Omental fat pad (tissue), 4 donors: ENCODE measurements around the gene TCEA3. TPM values are rescaled to one million over a fixed set of nuclear protein-coding genes. Genes with fewer than 3 reads are reported as not detected.
A peak's percentile ranks its signal among the peaks of the same experiment; 100 is the strongest.

Source experiments
- ATAC-seq: fragments of 150-250 bp; one replicate; pipeline ENCODE4 v1.9.1; 2016; ENCODE audit warnings: mild to moderate bottlenecking, moderate library complexity; ENCODE audit not compliant: low FRiP score
- DNase-seq: peaks from one replicate; pipeline ENCODE4 v3.0.0-alpha.2; 2019; ENCODE audit warnings: low spot score
- total RNA-seq, 4 donors: library from RNA; depleted of rRNA; stranded (reverse); fragments of >200 nt; gene quantifications; one replicate each; pipeline ENCODE4 v1.1.0, GENCODE V29; 2016
- TF ChIP-seq, protein P1 (sequence below), 3 donors: fragments of 450-650 bp; IDR thresholded peaks; one replicate each; pipeline ENCODE4 v1.5.1; 2016 to 2017; ENCODE audit warnings: antibody characterized with exemption in 3 of 3, mild to moderate bottlenecking in 3 of 3, moderate library complexity in 2 of 3

TCEA3 gene
- total RNA-seq, 4 donors from 2014 or later, result 5.0 to 13.2 (median 7.5) TPM

DNA sequence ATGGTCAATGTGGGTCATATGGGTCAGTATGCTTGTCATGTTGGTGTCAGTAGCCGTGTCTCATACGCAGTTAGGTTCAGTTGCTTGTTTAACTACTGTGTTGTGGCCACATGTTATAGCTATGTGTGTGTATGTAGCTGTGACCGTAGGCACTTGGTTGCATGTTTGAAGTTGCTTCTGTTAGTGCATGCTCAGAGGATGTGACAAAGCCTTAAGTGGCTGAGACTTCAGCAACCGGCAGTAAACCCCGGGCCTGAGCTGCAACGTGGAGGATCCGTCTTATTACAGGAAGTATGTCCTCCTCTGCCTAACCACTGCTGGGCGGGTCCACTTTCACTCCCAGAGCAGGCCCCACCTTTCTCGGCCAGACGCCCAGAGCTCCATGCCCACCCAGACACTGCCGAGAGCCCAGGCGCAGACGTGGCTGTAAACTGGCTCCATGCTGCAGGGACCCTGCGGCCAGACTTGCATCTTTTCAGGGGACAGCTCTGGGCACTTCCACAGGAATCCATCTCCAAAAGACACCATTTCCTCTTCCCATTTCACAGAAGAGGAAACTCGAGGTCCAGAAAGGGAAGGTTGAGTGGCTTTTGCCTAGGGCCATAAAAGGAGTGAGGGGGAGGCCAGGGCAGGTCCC is 2.2 kb downstream of the TCEA3 start:
- TF ChIP-seq, protein P1, sequence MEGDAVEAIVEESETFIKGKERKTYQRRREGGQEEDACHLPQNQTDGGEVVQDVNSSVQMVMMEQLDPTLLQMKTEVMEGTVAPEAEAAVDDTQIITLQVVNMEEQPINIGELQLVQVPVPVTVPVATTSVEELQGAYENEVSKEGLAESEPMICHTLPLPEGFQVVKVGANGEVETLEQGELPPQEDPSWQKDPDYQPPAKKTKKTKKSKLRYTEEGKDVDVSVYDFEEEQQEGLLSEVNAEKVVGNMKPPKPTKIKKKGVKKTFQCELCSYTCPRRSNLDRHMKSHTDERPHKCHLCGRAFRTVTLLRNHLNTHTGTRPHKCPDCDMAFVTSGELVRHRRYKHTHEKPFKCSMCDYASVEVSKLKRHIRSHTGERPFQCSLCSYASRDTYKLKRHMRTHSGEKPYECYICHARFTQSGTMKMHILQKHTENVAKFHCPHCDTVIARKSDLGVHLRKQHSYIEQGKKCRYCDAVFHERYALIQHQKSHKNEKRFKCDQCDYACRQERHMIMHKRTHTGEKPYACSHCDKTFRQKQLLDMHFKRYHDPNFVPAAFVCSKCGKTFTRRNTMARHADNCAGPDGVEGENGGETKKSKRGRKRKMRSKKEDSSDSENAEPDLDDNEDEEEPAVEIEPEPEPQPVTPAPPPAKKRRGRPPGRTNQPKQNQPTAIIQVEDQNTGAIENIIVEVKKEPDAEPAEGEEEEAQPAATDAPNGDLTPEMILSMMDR (IDR thresholded peaks at IDR 0.05), result no peak
- DNase-seq (no peak), ATAC-seq (peak; percentile 52)

GRCh38 chr1:23421753-23422240 is 2.8 kb downstream of the TCEA3 start:
- ATAC-seq (no peak), DNase-seq (no peak)
- TF ChIP-seq, protein P1 (IDR thresholded peaks at IDR 0.05), result no peak

DNA sequence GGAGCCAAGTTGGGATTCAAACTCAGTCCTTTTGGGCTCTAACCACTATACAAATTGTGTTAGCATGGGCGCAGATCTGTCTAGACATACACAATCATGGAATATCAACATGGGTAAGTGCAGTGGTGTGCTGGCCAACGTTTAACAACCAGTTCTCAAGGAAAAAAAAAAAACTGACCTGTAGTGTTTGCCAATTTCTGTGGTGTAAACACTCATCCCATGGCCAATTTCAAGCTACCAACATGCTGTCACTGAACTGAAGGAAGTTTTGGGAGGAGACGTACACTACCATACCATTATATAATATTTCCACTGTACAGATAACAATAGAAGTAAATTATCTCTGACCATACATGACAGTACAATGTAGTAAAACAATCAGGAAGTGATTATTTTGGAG is 3.2 kb downstream of the TCEA3 start:
- DNase-seq, result no peak
- TF ChIP-seq, protein P1 (IDR thresholded peaks at IDR 0.05), result no peak
- ATAC-seq, result no peak

GRCh38 chr1:23420778-23421177 is 3.8 kb downstream of the TCEA3 start:
- DNase-seq (no peak), ATAC-seq (no peak)
- TF ChIP-seq, protein P1 (IDR thresholded peaks at IDR 0.05), result no peak

GRCh38 chr1:23419180-23419579 is 5.4 kb downstream of the TCEA3 start:
- ATAC-seq (no peak), DNase-seq (no peak)
- TF ChIP-seq, protein P1 (IDR thresholded peaks at IDR 0.05), result no peak

- TF ChIP-seq, protein P1 (IDR thresholded peaks at IDR 0.05), result no peak
- no peak for DNase-seq
- no peak for ATAC-seq
These were observed 7.0 kb downstream of the TCEA3 start for GRCh38 chr1:23417570-23417969.

GRCh38 chr1:23416964-23417363 is 7.6 kb downstream of the TCEA3 start:
- TF ChIP-seq, protein P1 (IDR thresholded peaks at IDR 0.05), result no peak
- no peak for DNase-seq
- ATAC-seq, result no peak
